Activated CD4-positive, alpha-beta T cell treated with anti-CD3 and anti-CD28 coated beads for 1 hour (primary cell): ENCODE results near the gene RNF112.
A peak's percentile ranks its signal among the peaks of the same experiment; 100 is the strongest.

Experiments used
- DNase-seq: peaks from one replicate; pipeline ENCODE4 v3.0.0-alpha.2; 2020

Gene RNF112

DNA sequence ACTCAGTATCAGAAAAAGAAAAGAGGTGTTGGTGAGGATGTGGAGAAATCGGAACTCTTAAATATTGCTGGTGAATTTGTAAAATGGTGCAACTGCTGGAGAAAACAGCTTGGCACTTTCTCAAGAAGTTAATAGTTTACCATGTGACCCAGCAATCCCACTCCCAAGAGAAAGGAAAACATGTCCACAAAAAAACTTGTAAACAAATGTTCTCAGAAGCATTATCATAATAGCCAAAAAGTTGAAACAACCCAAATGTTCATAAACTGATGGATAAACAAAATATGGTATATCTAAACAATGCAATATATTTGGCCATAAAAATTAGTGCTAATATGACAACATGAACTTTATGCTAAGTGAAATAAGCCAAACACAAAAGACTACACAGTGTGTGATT lies 35.3 kb upstream of the RNF112 start:
- no peak for DNase-seq

- no peak for DNase-seq
These were observed 34.2 kb upstream of the RNF112 start for GRCh38 chr17:19376811-19377210.

- DNase-seq, result peak; percentile 89
These were observed 33.2 kb upstream of the RNF112 start for GRCh38 chr17:19377602-19378415.

GRCh38 chr17:19378416-19379360 lies 32.3 kb upstream of the RNF112 start, which contains the start of gene MAPK7:
MAPK7 (plus strand) TSS chr17:19378498; CDS start chr17:19378901, 403 bp downstream.
- no peak for DNase-seq

GRCh38 chr17:19379361-19380065 lies 31.5 kb upstream of the RNF112 start:
- DNase-seq, result no peak

- DNase-seq, result no peak
These were observed 30.3 kb upstream of the RNF112 start for GRCh38 chr17:19380481-19381301.

- no peak for DNase-seq
These were observed 29.7 kb upstream of the RNF112 start for GRCh38 chr17:19381361-19381740.

DNA sequence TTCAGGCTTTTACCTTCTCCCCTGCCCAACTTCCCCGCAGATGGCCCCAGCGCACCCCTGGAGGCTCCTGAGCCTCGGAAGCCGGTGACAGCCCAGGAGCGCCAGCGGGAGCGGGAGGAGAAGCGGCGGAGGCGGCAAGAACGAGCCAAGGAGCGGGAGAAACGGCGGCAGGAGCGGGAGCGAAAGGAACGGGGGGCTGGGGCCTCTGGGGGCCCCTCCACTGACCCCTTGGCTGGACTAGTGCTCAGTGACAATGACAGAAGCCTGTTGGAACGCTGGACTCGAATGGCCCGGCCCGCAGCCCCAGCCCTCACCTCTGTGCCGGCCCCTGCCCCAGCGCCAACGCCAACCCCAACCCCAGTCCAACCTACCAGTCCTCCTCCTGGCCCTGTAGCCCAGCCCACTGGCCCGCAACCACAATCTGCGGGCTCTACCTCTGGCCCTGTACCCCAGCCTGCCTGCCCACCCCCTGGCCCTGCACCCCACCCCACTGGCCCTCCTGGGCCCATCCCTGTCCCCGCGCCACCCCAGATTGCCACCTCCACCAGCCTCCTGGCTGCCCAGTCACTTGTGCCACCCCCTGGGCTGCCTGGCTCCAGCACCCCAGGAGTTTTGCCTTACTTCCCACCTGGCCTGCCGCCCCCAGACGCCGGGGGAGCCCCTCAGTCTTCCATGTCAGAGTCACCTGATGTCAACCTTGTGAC lies 29.1 kb upstream of the RNF112 start:
- DNase-seq, result no peak

DNA sequence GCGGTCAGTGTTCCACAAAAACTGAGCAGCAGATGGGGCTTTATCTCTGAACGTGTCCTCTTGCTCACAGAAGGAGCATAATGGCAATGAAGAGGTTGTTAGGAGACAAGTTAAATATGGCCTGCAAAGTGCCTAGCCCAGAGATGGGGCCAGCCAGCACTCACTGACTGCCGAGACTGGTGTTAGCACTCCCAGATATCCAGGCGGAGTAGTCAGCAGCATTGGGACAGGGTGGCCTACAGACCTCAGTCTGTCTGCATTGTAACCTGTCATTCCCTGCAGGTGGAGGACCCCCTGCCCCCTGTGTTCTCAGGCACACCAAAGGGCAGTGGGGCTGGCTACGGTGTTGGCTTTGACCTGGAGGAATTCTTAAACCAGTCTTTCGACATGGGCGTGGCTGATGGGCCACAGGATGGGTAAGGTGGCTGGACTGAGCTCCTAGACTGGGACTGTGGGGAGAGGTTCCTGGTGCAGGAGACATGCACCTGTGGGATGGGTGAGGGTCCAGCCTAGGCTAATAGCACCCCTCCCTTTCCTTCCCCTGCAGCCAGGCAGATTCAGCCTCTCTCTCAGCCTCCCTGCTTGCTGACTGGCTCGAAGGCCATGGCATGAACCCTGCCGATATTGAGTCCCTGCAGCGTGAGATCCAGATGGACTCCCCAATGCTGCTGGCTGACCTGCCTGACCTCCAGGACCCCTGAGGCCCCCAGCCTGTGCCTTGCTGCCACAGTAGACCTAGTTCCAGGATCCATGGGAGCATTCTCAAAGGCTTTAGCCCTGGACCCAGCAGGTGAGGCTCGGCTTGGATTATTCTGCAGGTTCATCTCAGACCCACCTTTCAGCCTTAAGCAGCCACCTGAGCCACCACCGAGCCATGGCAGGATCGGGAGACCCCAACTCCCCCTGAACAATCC lies 28.2 kb upstream of the RNF112 start:
- no peak for DNase-seq

DNA sequence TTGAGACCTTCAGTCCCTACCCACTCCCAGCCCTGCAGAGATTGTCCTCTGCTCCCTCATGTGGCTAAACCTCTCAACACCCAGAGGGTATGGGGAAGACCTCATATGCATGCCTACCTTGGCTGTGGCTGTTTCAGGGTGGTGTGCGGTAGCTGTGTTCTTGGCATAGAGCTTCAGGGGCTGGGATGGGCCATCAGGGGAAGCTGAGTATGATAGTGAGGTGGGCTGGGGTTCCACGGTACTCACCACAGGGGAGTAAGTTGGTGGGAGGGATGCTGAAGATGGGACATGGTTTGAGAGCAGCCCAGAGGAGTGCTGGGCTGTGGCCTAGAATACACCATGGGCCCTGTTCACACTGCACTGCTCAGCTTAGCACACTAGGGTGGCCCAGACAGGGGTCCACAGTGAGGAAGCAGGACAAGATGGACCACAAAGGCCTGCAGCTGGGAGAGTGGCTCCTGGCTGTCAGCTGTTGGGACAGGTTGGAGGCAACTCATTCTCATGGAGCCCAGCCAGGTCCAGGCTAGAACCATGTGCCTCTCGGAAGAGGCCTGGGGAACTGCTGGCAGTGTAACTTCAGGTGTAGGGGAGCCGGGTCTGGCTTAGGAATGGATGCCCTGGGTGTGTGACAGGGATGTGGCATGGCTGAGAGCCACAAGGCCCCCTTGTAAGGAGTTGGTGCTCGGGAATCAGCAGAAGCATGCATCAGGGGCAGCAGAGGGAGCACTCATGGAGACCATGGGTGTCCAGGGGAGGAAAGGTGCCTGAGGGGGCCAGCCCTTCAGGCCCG lies 27.2 kb upstream of the RNF112 start:
- DNase-seq, result no peak

DNA sequence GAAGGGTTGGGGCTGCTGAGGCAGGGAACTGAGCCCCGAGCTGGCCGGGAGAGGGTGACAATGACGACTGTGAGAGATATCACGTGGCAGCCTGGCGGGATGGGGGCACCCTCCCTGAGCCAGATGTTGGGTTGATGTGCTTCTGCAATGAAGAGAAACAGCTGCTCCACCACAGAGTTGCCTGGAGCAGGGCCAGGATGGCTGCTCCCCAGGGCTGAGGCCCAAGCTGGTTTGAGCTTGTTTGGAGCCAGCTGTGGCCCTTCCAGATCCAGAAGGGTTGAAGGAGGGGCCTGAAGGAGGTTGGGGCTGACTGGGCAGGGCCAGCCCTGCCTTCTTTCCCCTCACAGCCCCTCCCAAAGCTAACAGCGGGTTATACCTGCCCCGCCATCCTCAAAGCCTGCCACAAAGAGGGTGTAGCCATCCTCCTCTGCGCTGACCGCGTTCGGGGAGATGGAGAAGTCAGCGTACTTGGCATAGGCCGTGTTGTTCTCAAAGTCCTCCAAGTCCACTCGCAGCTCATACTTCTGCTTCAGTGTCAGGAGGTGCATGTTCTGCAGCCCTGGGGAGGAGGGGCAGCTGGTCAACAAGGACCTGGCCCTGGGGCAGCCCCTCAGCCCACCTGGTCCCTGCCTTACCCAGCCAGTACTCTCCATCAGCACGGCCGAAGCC lies 26.2 kb upstream of the RNF112 start:
- no peak for DNase-seq

GRCh38 chr17:19385521-19385983 lies 25.5 kb upstream of the RNF112 start:
- DNase-seq, result no peak

DNA sequence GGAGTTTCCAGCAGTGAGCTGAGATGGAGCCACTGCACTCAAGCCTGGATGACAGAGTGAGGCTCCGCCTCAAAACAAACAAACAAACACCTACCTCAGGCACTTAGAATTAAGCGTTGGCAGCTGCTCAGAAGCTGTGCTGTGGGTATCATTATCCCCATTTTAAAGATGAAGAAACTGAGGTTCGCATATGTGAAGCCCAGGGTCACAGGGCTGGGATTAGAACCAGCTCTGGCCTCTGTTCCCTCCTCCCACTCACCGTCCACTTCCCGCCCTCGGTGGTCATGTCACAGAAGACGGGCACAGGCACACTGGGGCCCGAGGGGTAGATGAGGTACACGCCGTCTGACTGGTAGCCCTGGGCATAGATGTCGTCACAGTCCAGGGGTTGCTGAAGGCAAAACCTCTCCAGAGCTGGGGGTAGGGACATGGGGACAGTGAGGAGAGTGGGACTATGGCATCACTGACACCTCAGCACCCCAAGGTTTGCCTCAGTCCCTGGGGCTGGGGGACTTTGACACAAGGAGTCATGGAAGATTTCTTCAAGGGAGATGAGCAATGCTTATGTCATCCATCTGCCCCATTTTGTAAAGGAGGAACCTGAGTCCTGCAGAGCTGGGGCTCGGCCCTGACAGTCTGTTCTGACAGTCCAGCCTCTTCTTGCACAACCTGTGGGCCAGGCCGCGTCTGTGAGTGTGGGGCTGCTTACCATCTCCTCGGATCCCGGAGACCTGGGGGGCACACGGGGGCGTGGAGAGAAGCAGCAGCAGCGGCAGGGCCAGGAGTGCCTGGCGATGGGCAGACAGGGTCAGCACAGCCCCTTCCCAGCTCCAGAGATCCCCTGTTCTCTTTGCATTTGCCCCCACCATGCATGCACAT lies 24.7 kb upstream of the RNF112 start:
- DNase-seq, result no peak

DNA sequence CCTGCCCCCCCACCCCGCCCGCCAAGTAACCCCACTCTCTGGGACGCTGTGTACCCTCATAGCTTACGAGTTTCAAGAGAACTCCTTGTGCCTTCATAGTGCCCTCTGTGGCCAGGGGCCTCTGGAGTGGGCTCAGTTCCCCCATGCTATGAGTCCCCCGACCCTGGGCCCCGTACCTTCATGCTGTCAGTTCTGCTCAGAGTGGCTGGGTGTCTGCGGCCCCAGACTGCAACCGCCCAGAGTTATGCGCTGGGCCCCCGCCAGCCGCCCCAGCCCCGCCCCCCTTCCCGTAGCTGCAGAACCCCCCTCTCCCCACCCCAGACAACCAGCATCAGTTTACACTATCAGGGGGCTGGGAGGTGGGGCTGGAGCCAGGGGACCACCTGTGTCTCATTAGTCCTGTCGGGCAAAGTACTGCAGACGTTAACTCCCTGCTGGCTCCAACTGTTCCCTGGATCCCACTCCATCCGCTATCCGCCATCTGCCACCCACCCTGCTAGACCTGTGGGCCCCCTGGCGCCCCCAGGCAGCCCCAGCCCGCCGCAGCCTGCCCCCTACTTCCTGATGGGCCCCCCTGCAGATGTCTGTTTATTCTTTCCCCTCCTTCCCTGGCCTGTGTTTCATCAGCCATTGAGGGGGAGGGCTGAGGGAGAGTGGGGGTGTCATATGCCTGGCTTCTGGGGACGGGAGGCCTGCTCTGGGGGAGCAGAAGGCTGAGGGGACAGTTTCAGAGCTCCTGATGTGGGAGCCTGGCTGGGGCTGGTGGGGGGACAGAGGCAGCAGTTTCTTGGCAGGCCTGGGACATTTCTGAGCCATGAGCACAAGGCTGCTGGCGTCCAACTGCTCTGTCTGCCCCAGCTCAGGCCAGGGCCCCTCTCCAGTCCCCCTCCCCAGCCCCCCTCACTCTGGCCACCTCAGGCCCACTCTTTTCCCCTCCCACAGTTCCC lies 23.8 kb upstream of the RNF112 start, which contains the start of gene MFAP4:
TSS of gene MFAP4 (minus strand) at position 217 of the 947 bp plus-strand sequence. CDS start at position 182, 35 bp downstream.
- DNase-seq, result no peak

- no peak for DNase-seq
These were observed 23.0 kb upstream of the RNF112 start for GRCh38 chr17:19387921-19388521.
